Vagina (tissue), 2 donors: ENCODE data around the gene PTPN9.

Experiments
- POLR2A ChIP-seq, 2 donors: fragments of 450-650 bp; IDR thresholded peaks; one replicate each; pipeline ENCODE4 v1.6.1; 2017; ENCODE audit warnings: antibody characterized with exemption in 2 of 2, mild to moderate bottlenecking in 2 of 2, moderate library complexity in 2 of 2
- POLR2AphosphoS5 ChIP-seq, 2 donors: sonication (generic); formaldehyde crosslinking; IDR thresholded peaks; one replicate each; pipeline ENCODE4 v1.9.0; 2017; ENCODE audit warnings: antibody characterized with exemption in 2 of 2, mild to moderate bottlenecking in 2 of 2, low read depth in 1 of 2; ENCODE audit not compliant: insufficient read depth in 1 of 2

GRCh38 chr15:75523011-75523410 is 56.1 kb downstream of the PTPN9 start:
- no peak for TF ChIP-seq POLR2A (IDR thresholded peaks at IDR 0.05)
- no peak for TF ChIP-seq POLR2AphosphoS5 (IDR thresholded peaks at IDR 0.05; ENCODE audit: insufficient read depth in 1 of 2, low read depth in 1 of 2)
